GM15510 (cell line): ENCODE data around the gene COPS3.

Experiments
- POLR2A ChIP-seq: IDR thresholded peaks from 3 replicates; pipeline ENCODE4 v1.6.1; 2011; ENCODE audit warnings: borderline replicate concordance; ENCODE audit not compliant: insufficient read length; ENCODE audit errors: extremely low read depth

The COPS3 gene

DNA sequence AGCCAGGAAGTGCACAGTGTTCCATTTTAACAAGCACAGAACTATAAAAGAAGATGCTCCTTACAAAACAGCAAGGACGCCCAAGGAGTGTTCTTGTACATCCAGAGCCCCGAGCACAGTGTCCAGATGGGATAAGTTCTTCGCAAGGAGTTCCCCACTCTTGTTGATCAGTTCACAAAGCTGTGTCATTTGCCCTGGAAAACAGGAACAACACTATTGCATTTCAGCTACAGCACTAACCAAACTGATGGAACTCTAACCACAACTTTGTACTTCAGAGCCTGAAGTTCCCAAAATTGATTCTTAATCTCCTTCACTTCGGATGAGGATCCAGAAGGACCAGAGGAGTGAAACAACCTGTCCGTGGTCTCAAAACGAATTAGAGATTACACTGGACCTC is 5.1 kb downstream of the COPS3 start:
- TF ChIP-seq POLR2A, result no peak

DNA sequence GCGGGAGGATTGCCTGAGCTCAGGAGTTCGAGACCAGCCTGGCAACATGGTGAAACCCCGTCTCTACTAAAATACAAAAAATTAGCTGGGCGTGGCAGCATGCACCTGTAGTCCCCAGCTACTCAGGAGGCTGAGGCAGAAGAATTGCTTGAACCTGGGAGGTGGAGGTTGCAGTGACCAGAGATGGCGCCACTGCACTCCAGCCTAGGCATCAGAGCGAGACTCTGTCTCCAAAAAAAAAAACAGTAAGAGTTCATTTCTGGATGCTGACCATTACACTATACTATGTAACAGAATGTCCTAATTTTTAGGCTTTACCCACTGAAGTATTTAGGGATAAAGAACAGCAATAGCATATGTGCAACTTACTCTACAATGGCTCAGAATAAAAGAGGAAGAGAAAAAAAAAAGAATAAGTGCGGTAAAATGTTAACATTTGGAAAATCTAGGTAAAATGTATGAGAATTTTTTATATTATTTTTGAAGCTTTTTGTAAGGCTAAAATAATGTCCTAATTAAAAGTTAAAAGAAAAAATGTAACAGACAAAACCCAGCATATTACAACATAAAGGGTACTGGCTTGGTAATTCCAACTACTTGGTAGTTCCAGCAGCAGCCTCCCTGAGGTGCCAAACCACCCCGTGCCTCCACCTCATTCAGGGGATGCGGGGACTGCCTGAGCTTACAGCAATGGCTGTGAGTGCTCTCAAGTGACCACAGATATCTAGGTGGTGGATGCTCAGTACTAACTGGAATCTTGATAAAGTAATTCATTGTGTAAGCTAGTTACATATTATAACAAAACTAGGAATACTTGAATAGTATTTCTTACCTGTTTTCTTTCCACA is 10.9 kb downstream of the COPS3 start:
- TF ChIP-seq POLR2A, result no peak

DNA sequence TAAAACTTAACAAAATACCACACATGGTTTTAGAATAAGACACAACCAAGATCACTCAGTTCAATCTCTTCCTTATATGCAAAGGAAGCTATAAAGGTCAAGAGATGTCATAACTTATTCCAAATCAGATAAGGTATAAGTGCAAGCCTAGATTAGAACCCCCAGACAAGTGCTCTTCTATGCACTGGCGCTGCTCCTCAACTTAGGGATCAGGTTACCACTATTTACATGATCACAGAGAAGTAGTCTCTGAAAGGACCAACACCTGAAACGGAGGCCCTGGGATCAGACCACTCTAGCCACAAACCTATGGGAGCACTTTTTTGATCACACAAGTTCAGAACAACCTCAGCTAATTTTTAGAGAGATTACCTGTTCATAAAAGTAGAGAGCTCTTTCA is 16.6 kb downstream of the COPS3 start:
- TF ChIP-seq POLR2A, result no peak

DNA sequence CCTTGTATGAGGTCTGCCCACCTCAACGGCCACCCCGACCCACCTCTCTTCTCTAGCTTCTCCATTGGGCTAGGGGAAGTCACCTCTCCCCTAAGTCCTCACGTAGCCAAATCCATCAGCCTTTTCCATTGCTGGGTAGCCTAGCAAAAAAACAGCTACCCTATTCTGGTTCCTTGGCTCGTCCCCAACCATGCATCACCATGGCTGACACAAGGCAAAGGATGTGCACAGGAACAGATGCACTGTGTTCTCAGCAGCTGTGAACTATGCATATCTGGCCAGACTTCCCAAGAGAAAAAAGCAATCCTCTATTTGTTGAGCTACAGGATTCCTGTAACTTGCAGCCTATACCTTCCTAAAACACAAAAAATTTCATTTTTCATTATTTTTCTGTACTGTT is 22.0 kb downstream of the COPS3 start:
- no peak for TF ChIP-seq POLR2A

GRCh38 chr17:17258011-17258410 is 23.0 kb downstream of the COPS3 start:
- no peak for TF ChIP-seq POLR2A

DNA sequence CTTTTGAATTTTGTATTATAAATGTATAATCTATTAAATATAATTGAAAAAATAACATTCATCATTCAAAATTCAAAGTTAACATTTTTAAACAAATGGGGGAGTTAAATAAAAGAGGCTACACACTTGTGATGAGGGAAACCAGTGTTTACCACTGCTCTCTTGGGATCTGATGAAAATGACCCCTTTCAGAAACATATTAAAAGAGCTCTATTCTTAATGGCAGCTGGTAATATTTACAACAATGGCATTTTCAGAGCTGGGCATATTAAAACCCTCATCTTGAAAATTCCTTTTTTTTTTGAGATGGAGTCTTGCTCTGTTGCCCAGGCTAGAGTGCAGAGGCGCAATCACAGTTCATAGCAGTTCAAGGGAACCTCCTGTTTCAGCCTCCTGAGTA is 24.7 kb downstream of the COPS3 start:
- TF ChIP-seq POLR2A, result no peak

DNA sequence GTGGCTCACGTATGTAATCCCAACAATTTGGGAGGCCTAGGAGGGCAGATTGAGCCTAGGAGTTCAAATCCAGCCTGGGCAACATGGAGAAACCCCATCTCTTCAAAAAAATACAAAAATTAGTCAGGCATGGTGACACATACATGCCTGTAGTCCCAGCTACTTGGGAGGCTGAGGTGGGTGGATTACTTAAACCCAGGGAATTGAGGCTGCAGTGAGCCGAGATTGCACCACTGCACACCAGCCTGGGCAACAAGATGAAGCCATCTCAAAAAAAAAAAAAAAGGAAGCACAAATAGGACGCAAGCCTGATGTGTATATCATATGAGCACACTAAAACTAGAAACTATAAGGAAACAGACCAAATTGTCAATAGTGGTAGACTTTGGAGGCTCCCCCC is 27.0 kb downstream of the COPS3 start:
- no peak for TF ChIP-seq POLR2A

- TF ChIP-seq POLR2A, result no peak
Observed at GRCh38 chr17:17253406-17253805, 27.6 kb downstream of the COPS3 start.

DNA sequence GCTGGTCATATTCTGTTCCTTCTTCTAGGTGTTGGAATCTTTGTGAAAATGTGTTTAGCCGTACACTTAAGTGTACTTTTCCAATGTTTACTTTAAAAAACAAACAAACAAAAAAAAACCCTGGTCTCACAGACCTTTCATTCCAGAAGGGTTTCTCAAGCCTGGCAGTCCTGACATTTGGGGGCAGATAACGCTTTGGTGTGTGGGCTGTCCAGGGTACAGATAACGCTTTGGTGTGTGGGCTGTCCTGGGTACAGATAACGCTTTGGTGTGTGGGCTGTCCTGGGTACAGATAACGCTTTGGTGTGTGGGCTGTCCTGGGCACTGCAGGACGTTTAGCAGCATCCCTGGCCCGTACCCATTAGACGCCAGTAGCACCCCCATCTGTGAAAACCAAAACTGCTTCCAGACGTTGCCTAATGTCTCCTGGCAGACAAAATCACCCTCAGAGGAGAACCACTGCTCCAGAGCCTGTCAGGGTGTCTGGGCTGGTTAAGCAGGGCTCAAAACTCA is 28.8 kb downstream of the COPS3 start:
- TF ChIP-seq POLR2A, result no peak

DNA sequence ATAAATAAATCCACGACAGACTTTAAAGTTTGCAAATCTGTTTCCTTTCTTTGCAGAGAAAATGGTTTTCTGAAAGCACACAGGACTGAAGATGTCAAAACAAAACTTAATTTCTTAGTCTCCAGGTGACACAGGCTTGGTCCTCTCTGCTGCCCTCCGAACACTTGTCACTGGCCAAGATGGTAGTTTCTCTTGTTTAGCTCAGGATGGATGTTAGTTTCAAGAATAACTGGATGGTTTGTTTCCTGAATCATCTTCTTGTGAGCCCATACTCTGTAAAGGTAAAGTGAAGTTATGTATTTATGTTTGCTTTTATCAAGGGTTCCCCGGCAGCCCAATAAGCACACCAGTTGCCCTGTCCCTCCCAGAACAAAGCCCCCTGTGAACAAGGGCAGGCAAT is 34.2 kb downstream of the COPS3 start:
- TF ChIP-seq POLR2A, result no peak

DNA sequence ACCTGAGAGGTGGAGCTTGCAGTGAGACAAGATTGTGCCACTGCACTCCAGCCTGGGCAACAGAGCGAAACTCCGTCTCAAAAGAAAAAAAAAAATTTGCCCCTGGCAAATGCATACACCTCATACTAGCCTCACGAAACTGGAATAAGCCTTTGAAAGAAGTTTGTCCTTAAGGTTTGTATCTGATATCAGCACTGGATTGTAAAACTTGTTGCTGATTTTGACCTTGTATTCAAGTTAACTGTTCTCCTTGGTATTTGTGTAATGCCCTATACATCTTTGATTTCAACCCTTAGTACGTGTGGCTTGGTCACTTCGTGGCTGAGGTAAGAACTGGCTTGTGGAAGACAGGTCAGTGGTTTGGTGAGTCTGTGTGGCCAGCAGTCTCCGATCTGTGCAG is 37.9 kb downstream of the COPS3 start:
- no peak for TF ChIP-seq POLR2A

GRCh38 chr17:17242246-17242645 is 38.8 kb downstream of the COPS3 start:
- TF ChIP-seq POLR2A, result no peak

DNA sequence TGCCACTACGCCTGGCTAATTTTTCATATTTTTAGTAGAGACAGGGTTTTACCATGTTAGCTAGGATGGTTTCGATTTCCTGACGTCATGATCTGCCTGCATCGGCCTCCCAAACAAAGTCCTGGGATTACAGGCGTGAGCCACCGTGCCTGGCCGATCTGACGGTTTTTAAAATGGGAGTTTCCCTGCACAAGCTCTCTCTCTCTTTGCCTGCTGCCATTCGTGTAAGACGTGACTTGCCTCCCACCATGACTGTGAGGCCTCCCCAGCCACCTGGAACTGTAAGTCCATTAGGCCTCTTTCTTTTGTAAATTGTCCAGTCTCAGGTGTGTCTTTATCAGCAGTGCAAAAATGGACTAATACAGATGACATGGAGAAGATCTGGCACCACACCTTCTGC is 39.4 kb downstream of the COPS3 start:
- no peak for TF ChIP-seq POLR2A

GRCh38 chr17:17239832-17240231 is 41.2 kb downstream of the COPS3 start:
- no peak for TF ChIP-seq POLR2A

DNA sequence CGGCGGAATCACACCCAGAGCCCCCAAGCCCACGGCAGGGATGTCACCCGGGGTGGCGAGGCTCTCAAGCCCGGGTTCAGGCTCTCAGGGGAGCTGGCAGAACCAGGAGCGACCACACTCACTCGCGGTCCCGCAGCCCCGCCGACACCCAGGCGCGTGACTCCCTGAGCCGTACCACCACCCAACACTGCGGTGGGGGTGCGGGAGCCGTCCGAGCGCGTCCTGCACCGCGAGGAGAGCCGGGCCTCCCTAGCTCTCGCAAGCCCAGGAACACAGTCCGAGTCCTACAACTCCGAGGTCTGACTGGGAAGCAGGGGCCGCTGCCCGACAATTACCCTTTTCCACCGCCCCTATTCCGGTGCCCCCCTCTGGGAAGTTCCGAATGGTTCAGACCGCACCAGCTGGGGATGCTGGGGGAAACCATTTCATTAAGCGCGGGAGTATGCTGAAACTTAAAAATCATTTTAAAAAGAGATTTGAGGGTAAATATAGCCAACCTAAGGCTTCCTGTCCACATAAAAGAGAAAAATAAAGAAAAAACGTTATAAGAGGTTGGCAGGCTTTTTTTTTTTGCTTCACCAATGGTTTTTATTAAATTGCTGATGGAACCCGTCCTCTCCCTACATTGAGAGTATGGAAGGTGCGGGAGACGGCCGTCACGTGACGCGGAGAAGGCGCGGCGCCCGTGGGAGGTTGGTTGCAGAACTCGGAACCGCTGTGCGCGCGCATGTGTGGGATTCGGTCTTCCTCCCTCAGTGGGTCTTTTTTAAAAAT is 43.8 kb downstream of the COPS3 start, which contains the start of gene FLCN:
Gene FLCN (minus strand): TSS at position 143 of the 774 bp plus-strand sequence. CDS start 9,031 bp downstream, outside the sequence.
- peak; percentile 92 for TF ChIP-seq POLR2A
